Measurements from ENCODE around the gene EXOSC5.

EXOSC5 gene

GRCh38 chr19:41424335-41425173 is 27.4 kb upstream of the EXOSC5 start:
- no peak overlapping the region for H3K27ac ChIP-seq
- no peak for TF ChIP-seq CTCF (conservative IDR thresholded peaks at IDR 0.05)

- TF ChIP-seq CTCF (conservative IDR thresholded peaks at IDR 0.05): no peak
- H3K27ac ChIP-seq: no peak overlapping the region
Measured at GRCh38 chr19:41422955-41423354, 25.8 kb upstream of the EXOSC5 start.

- no peak for TF ChIP-seq CTCF (conservative IDR thresholded peaks at IDR 0.05)
- H3K27ac ChIP-seq: no peak overlapping the region
Measured at GRCh38 chr19:41422456-41422855, 25.3 kb upstream of the EXOSC5 start.

- no peak for TF ChIP-seq CTCF (conservative IDR thresholded peaks at IDR 0.05)
Measured at GRCh38 chr19:41421973-41422372, 24.8 kb upstream of the EXOSC5 start.

GRCh38 chr19:41421314-41421713 is 24.2 kb upstream of the EXOSC5 start:
- no peak overlapping the region for H3K27ac ChIP-seq

More at GRCh38 chr19:41421973-41422372, 24.8 kb upstream of the EXOSC5 start:
- H3K27ac ChIP-seq: no peak overlapping the region

GRCh38 chr19:41420101-41420880 is 23.1 kb upstream of the EXOSC5 start:
- no peak overlapping the region for H3K27ac ChIP-seq
- no peak for TF ChIP-seq CTCF (conservative IDR thresholded peaks at IDR 0.05)

More at GRCh38 chr19:41421314-41421713, 24.2 kb upstream of the EXOSC5 start:
- TF ChIP-seq CTCF (conservative IDR thresholded peaks at IDR 0.05): no peak

- no peak overlapping the region for H3K27ac ChIP-seq
- TF ChIP-seq CTCF (conservative IDR thresholded peaks at IDR 0.05): no peak
Measured at GRCh38 chr19:41416194-41416674, 19.1 kb upstream of the EXOSC5 start.
